ENCODE results near the gene ZNF423. TPM values are rescaled to one million over a fixed set of nuclear protein-coding genes. Genes with fewer than 3 reads are reported as not detected.

Gene ZNF423
- polyA plus RNA-seq, 3 donors = 24.5 to 27.3 (median 26.2) TPM

- no peak for DNase-seq (ENCODE audit: low read depth in 3 of 3, low spot score in 2 of 3)
Measured at GRCh38 chr16:49617016-49617629, 238.8 kb downstream of the ZNF423 start.

GRCh38 chr16:49615576-49615975, 240.3 kb downstream of the ZNF423 start:
- no peak for DNase-seq (ENCODE audit: low read depth in 3 of 3, low spot score in 2 of 3)

GRCh38 chr16:49610983-49611382, 244.9 kb downstream of the ZNF423 start:
- DNase-seq (ENCODE audit: low read depth in 3 of 3, low spot score in 2 of 3) = no peak

DNA sequence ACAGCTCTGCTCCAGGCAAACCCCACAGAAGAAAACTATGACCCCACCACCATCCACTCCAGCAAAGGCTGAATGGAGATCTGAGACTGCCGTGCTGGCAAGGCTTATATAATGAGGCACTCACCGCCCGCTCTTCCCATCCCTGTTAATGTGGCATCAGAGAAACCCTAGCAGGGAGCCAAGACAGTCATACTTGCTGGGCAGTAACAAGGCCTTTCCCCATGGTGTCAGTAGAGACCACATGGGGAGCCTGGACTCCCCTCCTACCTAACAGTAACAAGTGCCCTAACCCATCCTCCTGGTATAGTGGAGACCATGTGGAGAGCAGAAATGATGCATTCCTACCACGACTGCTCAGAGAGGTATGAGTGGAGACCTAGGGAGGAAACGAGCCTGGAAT, 247.1 kb downstream of the ZNF423 start:
- DNase-seq (ENCODE audit: low read depth in 3 of 3, low spot score in 2 of 3) = no peak

DNA sequence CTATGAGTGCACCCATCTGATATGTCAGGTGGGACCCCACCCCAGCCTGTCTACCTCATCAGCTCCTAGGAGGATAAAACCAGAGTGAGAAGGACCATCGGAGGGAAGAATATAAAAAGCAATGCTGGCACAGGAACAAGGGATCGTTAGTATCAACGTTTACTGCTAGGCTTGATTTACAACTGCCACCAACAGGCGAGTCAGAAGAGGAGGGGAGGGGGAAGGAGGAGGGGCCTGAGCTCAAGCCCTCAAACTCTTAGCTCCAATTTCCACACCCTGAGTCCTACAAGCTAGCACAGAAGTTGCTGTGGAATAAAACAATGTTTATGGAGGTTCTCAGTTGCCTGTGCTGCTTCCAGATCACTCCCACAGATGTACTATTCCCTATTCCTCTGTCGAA, 247.8 kb downstream of the ZNF423 start:
- DNase-seq (ENCODE audit: low read depth in 3 of 3, low spot score in 2 of 3) = peak in 1 of 3 donors; percentile 80

DNA sequence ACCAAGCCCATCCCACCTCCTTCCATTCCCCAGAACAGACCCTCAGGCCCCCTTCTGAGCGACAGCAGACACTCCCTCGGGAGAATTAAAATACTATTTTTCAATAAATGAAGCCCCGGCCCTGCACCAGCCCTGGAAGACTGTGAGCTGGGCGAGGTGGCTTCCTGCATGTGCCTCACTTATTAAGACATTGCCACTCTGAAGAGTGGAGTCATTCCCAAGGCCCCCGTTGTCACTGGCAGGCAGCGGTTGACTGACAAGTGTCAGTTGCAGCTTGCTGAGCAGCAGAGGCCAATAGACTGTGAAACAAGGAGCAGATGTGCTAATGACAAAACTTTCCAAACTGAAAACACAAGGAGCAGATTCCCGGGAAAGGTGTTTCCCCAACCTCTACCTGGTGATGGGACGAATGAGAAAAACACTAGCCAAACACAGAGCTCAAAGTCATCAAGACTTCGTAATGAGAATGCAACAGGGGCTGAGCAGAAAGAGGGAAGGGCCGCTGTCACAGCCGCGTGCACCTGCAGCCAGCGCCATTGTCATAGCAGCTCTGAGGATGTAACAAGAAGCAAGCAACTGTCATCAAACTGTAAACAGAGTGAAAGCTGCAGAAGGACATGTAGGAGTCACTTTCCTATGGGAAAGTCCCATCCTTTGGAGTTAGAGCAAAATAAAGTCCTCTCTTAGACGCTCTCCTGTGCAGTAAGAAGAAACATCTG, 250.2 kb downstream of the ZNF423 start:
- no peak for DNase-seq (ENCODE audit: low read depth in 3 of 3, low spot score in 2 of 3)

- DNase-seq (ENCODE audit: low read depth in 3 of 3, low spot score in 2 of 3) = no peak
Measured at GRCh38 chr16:49604602-49605001, 251.3 kb downstream of the ZNF423 start.

DNA sequence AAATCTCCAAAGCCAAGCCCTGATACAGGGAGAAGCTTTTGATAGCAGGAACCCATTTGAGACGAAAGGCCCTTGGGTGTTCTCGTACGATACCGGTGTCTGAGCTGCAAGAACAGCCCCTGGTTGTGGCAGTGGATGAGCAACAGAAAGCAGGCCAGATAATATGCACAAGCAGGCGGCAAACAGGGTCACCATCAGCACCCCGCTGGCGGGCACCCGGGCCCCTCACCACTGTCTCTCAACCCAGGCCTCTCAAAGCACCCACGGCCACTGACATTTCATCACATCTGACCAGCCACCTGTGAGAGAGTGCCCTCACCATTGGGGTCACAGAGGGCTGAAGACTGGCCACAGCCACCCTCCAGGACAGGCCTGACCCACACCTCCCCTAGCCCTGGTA, 252.0 kb downstream of the ZNF423 start:
- DNase-seq (ENCODE audit: low read depth in 3 of 3, low spot score in 2 of 3) = no peak

- no peak for DNase-seq (ENCODE audit: low read depth in 3 of 3, low spot score in 2 of 3)
Measured at GRCh38 chr16:49602976-49603310, 253.0 kb downstream of the ZNF423 start.

GRCh38 chr16:49602201-49602975, 253.5 kb downstream of the ZNF423 start:
- DNase-seq (ENCODE audit: low read depth in 3 of 3, low spot score in 2 of 3) = peak in 1 of 3 donors; percentile 78

DNA sequence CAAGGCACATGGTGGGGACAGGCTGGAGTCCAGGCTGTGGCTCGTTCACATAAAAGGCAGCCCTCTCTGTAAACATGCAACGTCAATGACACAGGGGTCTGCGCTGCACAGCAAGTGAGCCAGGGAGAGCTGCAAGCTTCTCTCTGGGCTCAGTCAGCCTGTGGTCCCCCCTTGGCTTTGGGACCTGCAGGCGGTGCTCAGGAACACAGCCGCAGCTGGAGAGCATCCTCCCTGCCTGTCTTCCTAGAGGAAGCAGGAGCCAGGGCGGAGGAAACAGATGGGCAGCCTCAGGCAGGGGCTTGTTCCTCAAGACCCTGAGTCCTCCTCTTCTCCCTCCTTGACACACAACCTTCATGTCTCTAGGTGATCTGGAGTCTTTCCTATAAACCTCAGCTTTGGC, 254.3 kb downstream of the ZNF423 start:
- no peak for DNase-seq (ENCODE audit: low read depth in 3 of 3, low spot score in 2 of 3)

DNA sequence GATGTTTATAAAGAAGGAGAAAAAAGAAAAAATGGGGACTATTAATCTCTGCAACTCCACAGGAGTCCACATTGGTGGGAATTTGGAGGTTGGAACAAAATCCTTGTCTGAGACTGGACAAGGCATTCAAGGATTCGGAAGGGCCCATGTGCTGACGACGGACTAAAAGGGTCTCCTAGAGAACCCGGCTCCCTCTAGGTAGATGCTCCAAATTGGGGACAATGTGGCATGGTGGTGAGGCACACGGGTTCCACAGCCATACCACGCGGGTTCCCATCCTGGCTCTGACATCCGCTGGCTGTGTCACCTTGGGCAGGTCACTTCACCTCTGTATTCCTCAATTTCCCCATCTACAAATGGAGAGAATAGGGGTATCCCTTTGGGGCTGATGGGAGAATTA, 254.9 kb downstream of the ZNF423 start:
- no peak for DNase-seq (ENCODE audit: low read depth in 3 of 3, low spot score in 2 of 3)

DNA sequence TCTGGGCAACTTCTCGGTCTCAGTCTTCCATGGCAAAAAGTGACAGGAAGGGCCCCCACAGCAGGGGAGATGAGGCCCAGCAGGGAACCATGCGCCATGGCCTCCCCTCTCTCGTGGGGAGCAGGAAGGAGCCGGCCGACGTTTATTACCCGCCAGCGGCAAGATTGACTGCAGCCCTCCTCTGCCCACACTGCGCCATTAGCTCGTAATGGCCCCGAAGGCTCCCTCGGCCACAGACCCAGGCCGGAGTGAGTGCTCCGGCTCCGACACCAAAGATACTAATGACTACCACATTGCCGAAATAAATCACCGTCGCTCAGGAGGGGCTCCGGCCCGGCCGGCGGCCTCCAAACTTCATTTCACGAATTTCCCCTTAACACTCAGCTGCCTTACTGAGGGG, 255.4 kb downstream of the ZNF423 start:
- no peak for DNase-seq (ENCODE audit: low read depth in 3 of 3, low spot score in 2 of 3)

DNA sequence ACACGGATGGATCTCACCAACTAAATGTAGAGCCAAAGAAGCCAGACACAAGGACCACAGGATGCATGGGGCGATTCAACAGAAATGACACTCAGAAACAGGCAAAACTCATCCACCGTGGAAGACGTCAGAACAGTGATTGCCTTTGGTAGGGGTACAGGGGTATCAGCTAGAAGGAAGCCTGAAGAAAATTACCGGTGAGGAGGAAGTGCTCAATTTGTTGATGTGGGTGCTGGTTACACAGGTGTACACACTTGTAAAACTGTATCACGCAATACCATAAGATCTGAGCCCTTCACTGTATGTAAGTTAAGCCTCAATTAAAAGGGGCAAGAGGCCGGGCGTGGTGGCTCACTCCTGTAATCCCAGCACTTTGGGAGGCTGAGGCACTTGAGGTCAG, 256.2 kb downstream of the ZNF423 start:
- DNase-seq (ENCODE audit: low read depth in 3 of 3, low spot score in 2 of 3) = no peak

DNA sequence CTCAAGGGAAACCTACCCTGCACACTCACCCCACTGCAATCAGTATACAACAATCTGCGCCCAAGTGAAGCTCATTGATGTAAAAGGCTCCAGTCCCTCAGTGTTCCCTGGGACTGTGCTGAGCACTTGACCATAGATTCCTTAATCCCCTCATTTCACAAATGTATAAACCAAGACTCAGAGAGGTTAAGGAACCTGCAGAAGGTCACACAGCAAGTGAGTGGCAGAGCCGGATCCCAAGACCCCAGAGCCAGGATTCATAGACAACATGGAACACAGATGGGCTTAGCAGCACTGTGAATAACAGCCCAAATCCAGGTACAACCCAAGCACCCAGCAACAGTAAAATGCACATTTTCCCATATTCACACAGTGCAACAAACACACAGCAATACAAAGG, 256.6 kb downstream of the ZNF423 start:
- no peak for DNase-seq (ENCODE audit: low read depth in 3 of 3, low spot score in 2 of 3)

- DNase-seq (ENCODE audit: low read depth in 3 of 3, low spot score in 2 of 3) = no peak
Measured at GRCh38 chr16:49598383-49599170, 257.3 kb downstream of the ZNF423 start.

DNA sequence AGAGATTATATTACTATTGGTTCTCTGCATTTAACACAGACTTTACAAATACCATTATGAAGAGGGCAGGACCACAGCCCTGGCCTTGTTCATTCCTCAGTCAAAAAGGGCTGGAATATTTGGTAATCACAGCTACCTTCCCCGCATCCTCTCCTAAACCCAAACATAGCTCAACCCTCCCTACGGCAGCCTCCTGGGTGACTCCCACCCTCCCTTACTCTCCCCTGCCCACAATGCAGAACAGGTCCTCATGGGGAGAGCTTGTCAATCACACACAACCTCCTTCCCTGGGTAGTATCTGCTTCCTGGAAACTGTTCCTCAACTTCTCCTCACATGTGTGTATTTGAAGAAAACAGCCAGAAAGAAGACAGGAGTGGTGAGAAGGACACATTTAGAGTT, 258.1 kb downstream of the ZNF423 start:
- DNase-seq (ENCODE audit: low read depth in 3 of 3, low spot score in 2 of 3) = no peak

DNA sequence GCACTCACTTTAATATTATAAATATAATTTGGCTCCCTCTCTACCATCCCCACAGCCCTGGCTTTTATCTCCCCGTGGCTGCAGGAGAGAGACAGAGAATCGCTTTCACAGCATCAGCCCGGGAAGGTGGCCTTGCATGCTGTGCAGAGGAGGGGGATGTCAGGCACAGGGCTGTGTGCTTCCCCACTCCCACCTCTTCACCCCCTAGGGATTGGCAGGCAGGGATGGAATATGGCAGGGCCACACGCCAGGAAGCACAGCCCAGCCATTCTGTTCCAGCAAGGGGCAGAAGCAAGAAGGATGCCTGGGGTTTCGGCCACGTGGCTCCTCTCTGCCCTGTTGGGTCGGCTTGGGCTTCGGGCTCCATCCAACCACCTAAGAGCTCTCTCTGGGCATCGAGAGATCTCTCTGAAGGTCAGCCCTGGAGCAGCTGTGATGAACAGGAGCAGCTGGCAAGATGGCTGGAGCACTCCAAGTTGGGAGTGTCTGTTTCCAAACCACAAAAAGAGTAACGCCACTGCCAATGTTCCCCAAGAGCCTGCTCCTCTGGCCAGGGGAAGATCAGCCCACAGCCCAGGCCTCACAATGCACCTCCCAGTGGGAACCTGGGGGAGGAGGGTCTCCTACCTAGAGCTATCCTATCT, 259.1 kb downstream of the ZNF423 start:
- DNase-seq (ENCODE audit: low read depth in 3 of 3, low spot score in 2 of 3) = no peak

GRCh38 chr16:49596068-49596467, 259.8 kb downstream of the ZNF423 start:
- no peak for DNase-seq (ENCODE audit: low read depth in 3 of 3, low spot score in 2 of 3)

DNA sequence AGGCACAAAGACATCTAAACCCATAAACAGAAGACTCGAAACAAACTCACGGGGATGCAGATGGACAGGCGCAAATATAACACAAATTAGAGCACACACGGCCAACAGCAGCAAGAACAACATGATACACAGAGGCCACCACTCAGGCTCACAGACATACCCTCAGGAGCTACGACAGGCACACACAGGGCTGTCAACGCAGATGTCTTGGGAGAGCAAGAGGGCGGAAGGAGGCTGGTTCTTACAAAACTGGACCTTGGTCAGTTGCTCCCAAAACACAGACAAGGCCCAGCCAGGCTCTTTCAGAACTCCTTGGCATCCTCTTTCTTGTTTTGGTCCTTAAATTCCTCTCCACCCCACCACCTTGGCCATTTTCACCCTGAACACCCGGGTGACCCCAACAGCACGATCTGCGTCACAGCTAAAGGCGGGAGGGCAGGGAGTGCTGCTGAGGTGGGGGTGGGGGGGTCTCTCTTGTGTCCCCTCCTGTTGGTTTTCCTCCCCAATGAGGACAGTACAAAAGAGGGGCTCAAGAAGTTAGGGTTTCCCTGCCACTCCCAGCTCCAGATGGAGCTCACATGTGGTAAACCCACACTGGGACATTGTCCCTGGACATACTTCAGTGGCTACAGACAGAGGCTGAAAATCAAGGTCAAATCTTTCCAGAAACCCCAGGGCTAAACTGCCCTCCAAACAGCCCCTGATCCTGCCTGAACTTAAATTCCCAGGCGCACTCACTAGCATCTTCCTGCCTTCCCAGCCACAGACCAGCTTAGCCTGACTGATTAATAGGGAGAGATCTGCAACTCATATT, 261.0 kb downstream of the ZNF423 start:
- DNase-seq (ENCODE audit: low read depth in 3 of 3, low spot score in 2 of 3) = no peak

Data from right renal cortex interstitium (tissue), 3 donors.